Right ventricle myocardium inferior (tissue), 1 donor: ENCODE data around the gene KIRREL2. TPM values are rescaled to one million over a fixed set of nuclear protein-coding genes. Genes with fewer than 3 reads are reported as not detected.
"Not testable (repeated sequence)": the region's sequence is repeated elsewhere in the genome, so short reads cannot be mapped to it uniquely, and the experiment has no call there.

ENCODE experiments used
- ATAC-seq: fragments of 200-7000 bp; cut with Tn5 transposase; one replicate; pipeline ENCODE4 v1.9.1; 2020; ENCODE audit warnings: mild to moderate bottlenecking, moderate library complexity
- DNase-seq: peaks from one replicate; pipeline ENCODE4 v3.0.0; 2021; ENCODE audit errors: missing footprints
- intact Hi-C: fragments of 100-400 bp; cut with DNase I; formaldehyde crosslinking; loops from one replicate; pipeline ENCODE4 v1.11.0; 2022
- total RNA-seq: library from RNA; stranded (reverse); fragmentation: NEBNext Ultra II Directional; extraction: Animal tissue kit (Norgen Biotek cat#: 25700); gene quantifications from one replicate; pipeline ENCODE4 v1.2.1, GENCODE V29; 2021
- donor health status: DM: no; HTN: yes; CAD: no; lungs with severe emphysema.

The KIRREL2 gene
- total RNA-seq, 1 donor from 2014 or later, result not detected

DNA sequence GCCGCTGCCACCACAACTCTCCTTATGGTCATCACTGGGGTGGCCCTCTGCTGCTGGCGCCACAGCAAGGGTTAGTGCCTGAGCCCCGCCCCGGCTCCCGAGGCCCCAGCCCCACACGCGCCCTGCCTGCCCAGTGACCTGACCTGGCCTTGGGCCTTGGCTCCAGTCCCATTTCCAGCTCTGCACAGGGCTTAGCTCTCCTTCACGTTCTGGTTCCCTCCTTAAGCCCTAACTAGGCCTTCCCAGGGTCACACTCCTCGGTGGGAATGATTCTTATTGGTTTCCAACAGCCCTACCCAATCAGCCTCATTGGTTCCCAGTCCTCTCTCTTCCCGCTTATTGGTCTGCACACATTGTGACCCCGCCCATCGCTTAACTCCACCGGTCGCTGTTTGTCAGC, 5.8 kb downstream of the KIRREL2 start:
- ATAC-seq (no peak), DNase-seq (peak; percentile 27)
- intact Hi-C loops, result no loop called here

DNA sequence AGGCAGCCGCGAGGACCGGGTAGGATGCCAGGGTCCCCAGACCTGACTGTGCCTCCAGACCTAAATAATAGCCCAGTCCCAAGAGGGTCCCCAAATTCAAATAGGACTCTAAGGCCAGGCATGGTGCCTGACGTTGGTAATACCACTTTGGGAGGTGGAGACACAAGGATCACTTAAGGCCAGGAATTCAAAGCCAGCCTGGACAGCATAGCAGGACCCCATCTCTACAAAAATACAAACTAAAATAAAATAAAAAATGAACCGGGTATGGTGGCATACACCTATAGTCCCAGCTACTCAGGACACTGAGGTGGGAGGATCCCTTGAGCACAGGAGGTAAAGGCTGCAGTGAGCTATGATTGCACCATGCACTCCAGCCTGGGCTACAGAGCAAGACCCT, 6.3 kb downstream of the KIRREL2 start:
- intact Hi-C loops, result no loop called here
- ATAC-seq (no peak), DNase-seq (peak; percentile 3)

DNA sequence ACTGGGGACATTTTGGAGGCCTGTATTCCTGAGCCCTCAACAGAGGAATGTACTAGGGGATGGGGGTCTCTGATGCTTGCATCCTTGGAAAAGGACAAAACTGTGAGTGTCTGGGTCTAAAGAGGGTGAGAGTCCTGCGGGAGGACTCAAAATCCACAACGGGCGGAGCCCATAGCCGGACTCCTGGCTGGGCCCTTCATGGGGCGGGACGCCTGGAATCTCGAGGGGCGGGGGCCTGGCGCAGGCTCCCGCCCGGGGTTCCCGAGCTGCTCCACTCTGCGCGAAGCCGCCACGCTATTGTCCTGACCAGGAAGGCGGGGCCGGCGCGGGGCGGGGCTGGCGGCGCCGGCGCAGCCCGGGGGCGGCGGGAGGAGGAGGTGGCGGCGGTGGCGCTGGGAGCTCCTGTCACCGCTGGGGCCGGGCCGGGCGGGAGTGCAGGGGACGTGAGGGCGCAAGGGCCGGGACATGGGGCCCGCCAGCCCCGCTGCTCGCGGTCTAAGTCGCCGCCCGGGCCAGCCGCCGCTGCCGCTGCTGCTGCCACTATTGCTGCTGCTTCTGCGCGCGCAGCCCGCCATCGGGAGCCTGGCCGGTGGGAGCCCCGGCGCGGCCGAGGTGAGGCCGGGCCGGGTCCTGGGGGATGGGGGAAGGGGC, 11.6 kb downstream of the KIRREL2 start, which contains the start of gene APLP1:
TSS of gene APLP1 (plus strand) at position 403 of the 651 bp plus-strand sequence. CDS start at position 466, 63 bp downstream.
- intact Hi-C loops, result no loop called here
- peak; percentile 93 for ATAC-seq
- peak; percentile 84 for DNase-seq

DNA sequence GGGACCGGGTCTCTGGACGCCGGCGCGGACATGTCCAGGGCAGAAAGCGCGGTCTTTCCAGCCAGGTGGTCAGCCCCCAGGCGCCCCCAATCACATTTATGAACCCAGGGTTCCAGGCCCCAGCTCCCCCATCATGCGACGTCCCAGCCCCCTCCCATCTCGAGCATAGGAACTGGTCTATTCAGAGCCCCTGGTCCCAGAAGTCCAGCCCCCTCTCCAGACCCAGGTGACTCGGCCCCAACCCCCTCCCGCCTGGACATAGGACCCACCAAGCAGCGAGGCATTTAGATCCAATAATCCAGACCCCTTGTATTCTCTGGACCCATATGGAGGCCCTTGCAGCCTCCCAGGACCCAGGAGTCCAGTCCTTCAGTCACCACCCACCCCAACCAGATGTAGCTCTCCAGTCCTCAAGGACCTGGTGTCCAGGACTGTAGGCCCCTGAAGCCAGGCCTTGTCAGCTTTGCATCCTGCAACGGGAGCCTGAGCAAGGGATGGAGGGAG, 12.2 kb downstream of the KIRREL2 start:
- ATAC-seq (no peak), DNase-seq (no peak)
- intact Hi-C loops, result no loop called here

DNA sequence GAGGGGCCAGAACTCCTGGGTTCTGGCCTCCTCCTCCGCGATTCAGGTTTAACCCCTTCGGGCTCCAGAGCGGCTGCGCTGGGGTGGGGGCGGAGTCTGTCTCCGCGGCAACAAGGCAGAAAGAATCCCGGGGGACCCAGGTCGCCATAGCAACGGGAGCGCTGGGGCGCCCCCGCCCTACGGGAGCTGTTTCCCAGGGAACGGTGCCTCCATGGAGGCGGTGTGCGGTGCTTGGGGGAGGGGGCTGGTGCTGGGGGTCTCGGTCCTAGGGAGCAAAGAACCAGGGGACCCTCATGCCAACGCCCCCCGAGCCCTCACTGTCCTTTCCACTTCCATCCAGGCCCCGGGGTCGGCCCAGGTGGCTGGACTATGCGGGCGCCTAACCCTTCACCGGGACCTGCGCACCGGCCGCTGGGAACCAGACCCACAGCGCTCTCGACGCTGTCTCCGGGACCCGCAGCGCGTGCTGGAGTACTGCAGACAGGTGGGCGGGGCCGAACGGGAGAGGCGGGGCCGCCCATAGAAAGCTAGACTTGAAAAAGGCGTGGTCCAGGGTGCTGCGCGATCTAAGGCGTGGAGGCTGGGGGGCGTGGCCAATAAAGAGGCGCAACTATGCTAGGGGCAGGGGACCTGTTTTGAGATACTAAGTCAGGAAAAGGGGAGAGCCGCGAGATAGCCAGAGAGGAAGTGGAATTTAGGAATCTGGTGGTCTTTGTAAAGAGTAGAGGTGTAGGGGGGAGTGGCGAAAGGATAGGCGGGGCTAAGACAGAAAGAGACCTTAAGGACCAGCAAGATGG, 12.8 kb downstream of the KIRREL2 start:
- DNase-seq (peak; percentile 85), ATAC-seq (peak; percentile 44)
- intact Hi-C loops, result no loop called here

DNA sequence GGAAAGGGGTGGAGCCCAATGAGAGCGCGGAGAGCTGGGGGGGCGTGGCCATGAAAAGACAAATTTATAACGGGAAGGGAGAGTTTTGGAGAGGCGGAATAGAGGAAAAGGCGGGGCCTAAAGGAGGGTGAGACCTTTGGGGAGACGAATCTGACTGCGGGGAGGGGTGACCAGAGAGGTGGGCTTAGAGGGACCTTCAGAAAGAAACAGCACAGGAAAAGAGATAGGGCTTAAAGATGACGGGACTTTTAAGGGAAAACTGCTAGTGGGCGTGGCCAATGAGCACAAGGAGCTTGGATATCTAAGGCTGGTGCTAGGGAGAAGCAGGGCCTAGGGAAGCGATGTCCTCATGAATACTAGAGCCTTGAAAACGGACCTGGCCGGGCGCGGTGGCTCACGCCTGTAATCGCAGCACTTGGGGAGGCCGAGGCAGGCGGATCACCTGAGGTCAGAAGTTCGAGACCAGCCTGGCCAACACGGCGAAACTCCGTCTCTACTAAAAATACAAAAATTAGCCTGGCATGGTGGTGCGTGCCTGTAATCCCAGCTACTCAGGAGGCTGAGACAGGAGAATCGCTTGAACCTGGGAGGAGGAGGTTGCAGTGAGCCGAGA, 13.5 kb downstream of the KIRREL2 start:
- ATAC-seq, intact Hi-C loops: not testable (repeated sequence)
- DNase-seq, result peak; percentile 53

DNA sequence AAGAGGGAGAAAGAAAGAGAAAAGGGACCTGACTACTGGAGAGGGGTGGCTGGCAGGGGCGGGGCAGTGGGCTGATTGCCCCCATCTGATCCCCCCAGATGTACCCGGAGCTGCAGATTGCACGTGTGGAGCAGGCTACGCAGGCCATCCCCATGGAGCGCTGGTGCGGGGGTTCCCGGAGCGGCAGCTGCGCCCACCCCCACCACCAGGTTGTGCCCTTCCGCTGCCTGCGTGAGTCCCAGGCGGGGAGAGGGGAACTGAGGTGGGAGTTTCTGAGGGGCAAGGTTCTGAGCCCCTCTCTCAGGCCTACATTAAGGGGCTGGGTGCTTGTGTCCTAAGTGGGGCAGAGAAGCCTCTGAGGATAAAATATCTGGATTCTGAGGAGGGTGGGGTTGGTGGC, 14.1 kb downstream of the KIRREL2 start:
- DNase-seq, result peak; percentile 3
- intact Hi-C loops, result no loop called here
- ATAC-seq, result no peak

DNA sequence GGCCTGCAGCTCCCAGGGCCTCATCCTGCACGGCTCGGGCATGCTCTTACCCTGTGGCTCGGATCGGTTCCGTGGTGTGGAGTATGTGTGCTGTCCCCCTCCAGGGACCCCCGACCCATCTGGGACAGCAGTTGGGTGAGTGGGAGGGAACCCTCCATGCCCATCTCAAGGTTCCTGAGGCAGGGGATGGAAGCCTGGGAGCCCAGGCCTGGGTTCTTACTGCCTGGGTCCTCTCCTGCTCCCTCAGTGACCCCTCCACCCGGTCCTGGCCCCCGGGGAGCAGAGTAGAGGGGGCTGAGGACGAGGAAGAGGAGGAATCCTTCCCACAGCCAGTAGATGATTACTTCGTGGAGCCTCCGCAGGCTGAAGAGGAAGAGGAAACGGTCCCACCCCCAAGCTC, 14.9 kb downstream of the KIRREL2 start:
- peak; percentile 25 for DNase-seq
- intact Hi-C loops, result no loop called here
- no peak for ATAC-seq

DNA sequence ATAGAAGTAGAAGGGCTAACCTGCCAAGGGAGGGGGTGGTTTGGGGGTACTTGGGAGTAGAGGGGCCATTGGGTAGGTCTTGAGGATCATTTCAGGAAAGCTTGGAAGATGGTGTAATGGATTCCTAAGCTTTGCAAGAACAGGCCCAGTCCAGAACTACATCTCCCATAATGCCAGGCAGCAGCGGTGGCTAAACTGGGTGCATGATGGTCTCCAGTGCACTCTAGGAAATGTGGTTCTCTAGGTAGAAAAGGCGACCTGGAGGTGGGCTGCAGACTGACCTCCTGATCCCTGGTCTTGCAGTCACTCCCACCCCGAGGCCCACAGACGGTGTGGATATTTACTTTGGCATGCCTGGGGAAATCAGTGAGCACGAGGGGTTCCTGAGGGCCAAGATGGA, 15.5 kb downstream of the KIRREL2 start:
- DNase-seq (peak; percentile 13), ATAC-seq (no peak)
- intact Hi-C loops, result no loop called here

DNA sequence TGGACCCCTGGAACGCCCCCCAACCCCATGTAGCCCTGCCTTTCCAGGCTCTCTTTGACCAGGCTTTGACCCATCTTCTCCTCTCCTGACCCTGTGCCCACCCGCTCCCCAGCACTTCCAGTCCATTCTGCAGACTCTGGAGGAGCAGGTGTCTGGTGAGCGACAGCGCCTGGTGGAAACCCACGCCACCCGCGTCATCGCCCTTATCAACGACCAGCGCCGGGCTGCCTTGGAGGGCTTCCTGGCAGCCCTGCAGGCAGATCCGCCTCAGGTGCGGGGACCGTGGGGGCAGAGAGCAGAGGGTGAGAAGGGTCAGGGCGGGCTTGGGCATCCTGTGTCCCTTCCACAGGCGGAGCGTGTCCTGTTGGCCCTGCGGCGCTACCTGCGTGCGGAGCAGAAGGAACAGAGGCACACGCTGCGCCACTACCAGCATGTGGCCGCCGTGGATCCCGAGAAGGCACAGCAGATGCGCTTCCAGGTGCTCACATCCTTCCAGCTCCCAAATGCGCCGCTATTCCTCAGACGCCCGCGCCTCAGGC, 17.8 kb downstream of the KIRREL2 start:
- intact Hi-C loops, result no loop called here
- DNase-seq, result peak; percentile 53
- no peak for ATAC-seq

DNA sequence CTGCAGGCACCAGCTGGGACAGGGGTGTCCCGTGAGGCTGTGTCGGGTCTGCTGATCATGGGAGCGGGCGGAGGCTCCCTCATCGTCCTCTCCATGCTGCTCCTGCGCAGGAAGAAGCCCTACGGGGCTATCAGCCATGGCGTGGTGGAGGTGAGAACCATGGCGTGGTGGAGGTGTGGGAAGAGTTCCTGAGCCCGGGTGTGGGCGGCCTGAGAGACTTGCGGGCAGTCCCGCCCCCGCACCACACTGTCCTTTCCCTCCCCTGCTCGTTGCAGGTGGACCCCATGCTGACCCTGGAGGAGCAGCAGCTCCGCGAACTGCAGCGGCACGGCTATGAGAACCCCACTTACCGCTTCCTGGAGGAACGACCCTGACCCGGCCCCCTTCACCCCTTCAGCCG, 22.4 kb downstream of the KIRREL2 start:
- no peak for ATAC-seq
- intact Hi-C loops, result no loop called here
- DNase-seq, result peak; percentile 17

DNA sequence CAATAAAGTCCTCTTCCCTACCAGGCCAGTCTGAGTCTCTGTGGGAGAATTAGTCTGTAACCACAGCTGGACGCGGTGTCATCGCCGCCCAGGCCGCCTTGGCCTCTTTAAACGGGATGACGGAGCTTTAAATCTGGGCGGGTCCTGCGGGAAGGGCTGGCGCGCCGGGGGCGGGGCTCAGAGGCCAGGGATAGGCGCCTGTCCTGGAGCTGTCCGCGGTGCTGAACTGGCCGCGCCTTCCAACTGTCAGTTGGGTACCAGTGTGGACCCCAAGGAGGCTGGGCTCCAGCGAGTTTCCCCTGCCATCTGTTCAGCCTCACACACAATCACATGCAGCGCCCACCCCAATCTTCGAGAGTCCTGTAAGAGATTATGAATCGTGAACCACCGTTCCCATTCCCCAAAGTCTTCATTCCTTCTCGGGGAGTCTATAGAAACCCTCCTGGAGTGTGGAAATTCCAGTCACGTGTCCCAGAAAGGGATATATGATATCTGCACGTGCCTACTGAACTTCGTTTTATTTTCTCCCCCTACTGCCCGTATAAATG, 23.1 kb downstream of the KIRREL2 start:
- intact Hi-C loops, result no loop called here
- DNase-seq (peak; percentile 96), ATAC-seq (peak; percentile 95)

DNA sequence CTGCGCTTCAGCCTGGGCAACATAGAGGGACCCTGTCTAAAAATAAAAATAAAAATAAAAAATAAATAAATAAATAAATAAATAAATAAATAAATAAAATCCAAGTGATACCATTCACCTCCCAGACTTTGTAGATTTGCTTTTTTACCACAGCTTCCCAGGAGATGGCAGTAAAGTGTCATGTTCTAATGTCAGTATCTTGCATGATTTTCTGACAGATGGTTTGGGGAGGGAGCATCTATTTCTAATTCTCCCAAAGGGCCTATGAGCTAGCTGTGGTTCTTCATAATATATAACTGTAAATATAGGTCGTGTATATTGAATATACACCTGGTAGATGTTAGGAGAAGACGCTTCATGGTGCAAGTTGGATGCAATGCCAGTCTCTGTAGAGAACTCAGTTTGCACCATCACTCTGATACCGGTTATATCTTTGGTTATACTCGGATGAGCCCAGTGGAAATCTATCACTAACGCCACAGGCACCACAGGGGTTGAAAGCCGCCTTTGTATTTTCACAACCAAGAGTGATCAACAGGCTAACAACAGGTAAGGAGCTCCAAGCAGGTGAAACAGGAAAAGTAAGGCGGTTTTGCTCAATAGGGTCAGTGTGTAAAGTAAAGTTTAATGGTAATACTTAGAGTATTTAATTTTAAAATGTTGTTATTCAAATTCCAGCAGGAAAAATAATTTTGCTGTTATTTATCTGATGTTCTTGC, 25.6 kb downstream of the KIRREL2 start:
- DNase-seq, result no peak
- intact Hi-C loops, result loop anchor here (1.0 kb wide), 1 partner anchor 49 kb away; no protein-coding TSS in a partner anchor
- peak; percentile 45 for ATAC-seq

DNA sequence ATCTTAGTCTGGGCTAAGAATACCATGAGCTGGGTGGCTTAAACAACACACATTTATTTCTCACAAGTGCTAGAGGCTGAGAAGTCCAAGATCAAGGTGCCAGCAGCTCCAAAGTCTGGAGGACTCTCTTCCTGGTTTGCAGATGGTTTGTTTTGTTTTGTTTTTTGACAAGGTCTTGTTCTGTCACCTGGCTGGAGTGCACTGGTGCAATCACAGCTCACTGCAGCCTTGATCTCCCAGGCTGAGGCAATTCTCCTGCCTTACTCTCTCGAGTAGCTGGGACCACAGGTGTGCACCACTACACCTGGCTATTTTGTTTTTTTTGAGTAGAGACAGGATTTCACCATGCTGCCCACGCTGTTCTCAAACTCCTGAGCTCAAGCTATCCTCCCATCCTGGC, 27.2 kb downstream of the KIRREL2 start:
- intact Hi-C loops, result no loop called here
- ATAC-seq, result no peak
- peak; percentile 2 for DNase-seq

DNA sequence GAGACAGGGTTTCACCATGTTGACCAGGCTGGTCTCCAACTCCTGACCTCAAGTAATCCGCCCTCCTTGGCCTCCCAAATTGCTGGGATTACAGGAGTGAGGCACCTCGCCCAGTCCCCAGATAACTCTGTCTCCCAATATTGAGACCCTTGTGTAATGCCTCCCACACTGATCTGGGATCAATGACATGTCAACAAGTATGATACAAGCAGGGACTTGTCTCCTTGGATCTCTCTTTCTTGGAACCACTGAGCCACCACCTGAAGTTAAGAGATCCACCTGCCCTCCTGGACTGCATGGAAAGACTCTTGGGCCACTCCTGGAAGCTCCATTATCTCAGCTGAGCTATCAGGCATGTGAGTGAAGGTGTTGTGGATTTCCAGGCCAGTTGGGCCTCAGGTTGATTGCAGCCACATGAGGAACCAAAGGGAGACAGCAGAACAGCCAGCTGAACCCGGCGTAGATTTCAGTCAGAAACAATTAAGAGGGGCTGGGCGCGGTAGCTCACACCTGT, 28.6 kb downstream of the KIRREL2 start:
- intact Hi-C loops, result no loop called here
- ATAC-seq, result no peak
- no peak for DNase-seq

DNA sequence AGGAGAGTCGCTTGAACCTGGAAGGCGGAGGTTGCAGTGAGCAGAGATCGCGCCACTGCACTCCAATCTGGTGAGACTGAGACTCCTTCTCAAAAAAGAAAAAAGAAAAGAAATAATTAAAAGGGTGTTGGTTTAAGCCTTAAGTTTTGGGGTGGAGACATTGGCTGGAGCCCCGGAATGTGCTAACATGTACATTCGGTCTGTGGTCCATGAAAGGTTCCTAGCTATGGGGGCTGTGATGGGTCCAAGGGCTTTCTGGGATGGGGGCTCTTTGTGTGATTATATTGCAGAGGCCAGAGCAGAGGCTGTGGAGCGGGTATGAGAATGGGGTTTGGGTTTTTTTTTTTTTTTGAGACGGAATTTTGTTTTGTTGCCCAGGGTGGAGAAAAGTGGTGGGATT, 29.2 kb downstream of the KIRREL2 start:
- DNase-seq (peak; percentile 1), ATAC-seq (no peak)
- intact Hi-C loops, result no loop called here

DNA sequence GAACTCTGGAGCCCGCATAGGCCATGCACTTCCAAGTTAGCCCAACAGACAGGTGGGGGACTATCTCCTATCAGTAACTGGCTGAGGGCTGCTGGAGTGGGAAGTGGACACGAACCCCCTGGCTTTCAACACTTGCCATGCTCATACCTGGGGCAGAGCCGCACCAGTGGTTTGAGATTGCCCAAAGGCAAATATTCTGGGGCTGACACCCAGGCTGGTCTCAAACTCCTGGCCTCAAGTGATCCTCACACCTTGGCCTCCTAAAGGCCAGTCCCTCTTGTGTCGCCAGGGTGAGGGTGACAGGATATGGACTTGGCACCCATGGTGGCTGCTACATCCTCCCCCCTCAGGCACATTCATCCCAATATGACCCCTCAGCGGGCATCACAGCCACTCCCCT, 30.5 kb downstream of the KIRREL2 start:
- DNase-seq (peak; percentile 44), ATAC-seq (no peak)
- intact Hi-C loops, result no loop called here

DNA sequence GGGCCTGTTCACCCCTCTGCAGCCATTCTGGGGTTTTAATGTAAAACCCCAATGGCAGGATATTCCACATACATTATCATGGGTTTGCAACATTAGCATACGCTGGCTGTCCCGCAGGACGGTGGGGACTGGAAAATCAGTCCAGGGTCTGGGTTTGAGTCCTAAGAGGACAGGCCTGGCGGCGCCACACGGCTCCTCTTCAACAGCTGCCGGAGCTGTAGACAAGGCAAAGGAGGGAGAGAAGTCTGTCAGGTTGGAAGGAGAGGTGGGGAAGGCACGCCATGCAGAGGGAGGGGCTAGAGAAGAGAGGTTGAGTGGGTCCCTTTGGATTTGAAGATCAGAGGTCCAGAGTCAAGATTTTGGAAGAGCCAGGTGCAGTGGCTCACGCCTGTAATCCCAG, 31.7 kb downstream of the KIRREL2 start:
- ATAC-seq, result no peak
- intact Hi-C loops, result no loop called here
- DNase-seq, result no peak
